Astrocyte (in vitro differentiated cells and primary cell): ENCODE data around the gene TYW3. TPM values are rescaled to one million over a fixed set of nuclear protein-coding genes. Genes with fewer than 3 reads are reported as not detected.

Experiments
- DNase-seq: peaks from one replicate; pipeline ENCODE4 v3.0.0-alpha.2; 2010; ENCODE audit warnings: low read depth
- FAIRE-seq: peaks from 2 replicates; lab custom pipeline; 2011; peaks lifted over from hg19 to GRCh38; lab: Jason Lieb, UNC
- H2AFZ ChIP-seq: 2 replicates; pipeline ENCODE4 v1.6.0; 2012; ENCODE audit warnings: low read depth, low read length, inconsistent platforms
- H3K27ac ChIP-seq: 2 replicates; pipeline ENCODE4 v1.5.1; 2011; ENCODE audit warnings: low read depth, low read length, inconsistent platforms
- H3K27me3 ChIP-seq: 2 replicates; pipeline ENCODE4 v1.6.0; 2011; ENCODE audit warnings: low read length, inconsistent platforms; ENCODE audit not compliant: insufficient read depth
- H3K36me3 ChIP-seq: 2 replicates; pipeline ENCODE4 v1.5.1; 2011; ENCODE audit warnings: low read length, inconsistent platforms; ENCODE audit not compliant: insufficient read depth
- H3K4me1 ChIP-seq: 2 replicates; pipeline ENCODE4 v1.5.1; 2011; ENCODE audit warnings: low read length, inconsistent platforms; ENCODE audit not compliant: insufficient read depth
- H3K4me2 ChIP-seq: 2 replicates; pipeline ENCODE4 v1.6.0; 2012; ENCODE audit warnings: low read length, inconsistent platforms
- H3K4me3 ChIP-seq: 2 replicates; pipeline ENCODE4 v1.5.1; 2011; ENCODE audit warnings: low read depth, mild to moderate bottlenecking, low read length, inconsistent platforms; ENCODE audit not compliant: insufficient read depth
- H3K79me2 ChIP-seq: 2 replicates; pipeline ENCODE4 v1.6.0; 2012; ENCODE audit warnings: mild to moderate bottlenecking, low read length, inconsistent platforms; ENCODE audit not compliant: insufficient read depth
- H3K9ac ChIP-seq: 2 replicates; pipeline ENCODE4 v1.6.0; 2012; ENCODE audit warnings: mild to moderate bottlenecking, low read length, inconsistent platforms
- H3K9me3 ChIP-seq: 2 replicates; pipeline ENCODE4 v1.5.1; 2012; ENCODE audit warnings: low read depth, mild to moderate bottlenecking, low read length, inconsistent platforms; ENCODE audit not compliant: insufficient read depth
- H4K20me1 ChIP-seq: 2 replicates; pipeline ENCODE4 v1.6.0; 2012; ENCODE audit warnings: low read length, inconsistent platforms; ENCODE audit not compliant: insufficient read depth
- H3K27ac Mint-ChIP-seq: one replicate; pipeline ENCODE4 v1.8.0; 2021; ENCODE audit warnings: mild to moderate bottlenecking, mixed read lengths; ENCODE audit not compliant: unreplicated experiment
- H3K27me3 Mint-ChIP-seq: one replicate; pipeline ENCODE4 v1.8.0; 2021; ENCODE audit warnings: low read depth, mixed read lengths; ENCODE audit not compliant: unreplicated experiment
- H3K36me3 Mint-ChIP-seq: one replicate; pipeline ENCODE4 v1.8.0; 2021; ENCODE audit warnings: low read depth, mixed read lengths; ENCODE audit not compliant: unreplicated experiment
- H3K4me1 Mint-ChIP-seq: one replicate; pipeline ENCODE4 v1.8.0; 2021; ENCODE audit warnings: low read depth, mixed read lengths; ENCODE audit not compliant: unreplicated experiment
- H3K4me3 Mint-ChIP-seq: one replicate; pipeline ENCODE4 v1.8.0; 2021; ENCODE audit warnings: mild to moderate bottlenecking, moderate library complexity, mixed read lengths; ENCODE audit not compliant: unreplicated experiment
- H3K9me3 Mint-ChIP-seq: one replicate; pipeline ENCODE4 v1.8.0; 2021; ENCODE audit warnings: mild to moderate bottlenecking, mixed read lengths; ENCODE audit not compliant: unreplicated experiment
- EZH2 ChIP-seq: IDR thresholded peaks from 2 replicates; pipeline ENCODE4 v1.6.1; 2012; ENCODE audit warnings: mild to moderate bottlenecking, low read length, inconsistent platforms; ENCODE audit not compliant: insufficient read depth
- total RNA-seq: library from RNA; stranded (reverse); gene quantifications from 2 replicates; pipeline ENCODE4 v1.2.1, GENCODE V29; 2021
- TF ChIP-seq, protein P1 (sequence below): IDR thresholded peaks from 2 replicates; pipeline ENCODE4 v1.5.1; 2011; ENCODE audit warnings: low read depth, mild to moderate bottlenecking, inconsistent platforms, low read length, moderate library complexity; ENCODE audit not compliant: insufficient read depth

Gene TYW3
- total RNA-seq, 1 donor from 2014 or later, result 19.4 TPM

- Histone ChIP-seq H3K4me3 (no peak overlapping the region), H3K27ac (no peak overlapping the region), H3K4me2 (no peak overlapping the region), H3K79me2 (no peaks in the 10 kb centered on the region), H3K9me3 (no peaks in the 10 kb centered on the region), H3K9ac (no peak overlapping the region), H3K36me3 (peaks cover 29% of the 10 kb centered on the region), H3K4me1 (no peaks in the 10 kb centered on the region), H2AFZ (no peak overlapping the region), H3K27me3 (no peaks in the 10 kb centered on the region), H4K20me1 (no peaks in the 10 kb centered on the region)
- DNase-seq, result no peak
- FAIRE-seq, result no peak
- Mint-ChIP-seq H3K27ac (no peak overlapping the region), H3K4me3 (no peak overlapping the region), H3K27me3 (no peaks in the 10 kb centered on the region), H3K9me3 (peaks cover 1% of the 10 kb centered on the region), H3K4me1 (peaks cover 8% of the 10 kb centered on the region), H3K36me3 (peaks cover 15% of the 10 kb centered on the region)
- TF ChIP-seq, protein P1, sequence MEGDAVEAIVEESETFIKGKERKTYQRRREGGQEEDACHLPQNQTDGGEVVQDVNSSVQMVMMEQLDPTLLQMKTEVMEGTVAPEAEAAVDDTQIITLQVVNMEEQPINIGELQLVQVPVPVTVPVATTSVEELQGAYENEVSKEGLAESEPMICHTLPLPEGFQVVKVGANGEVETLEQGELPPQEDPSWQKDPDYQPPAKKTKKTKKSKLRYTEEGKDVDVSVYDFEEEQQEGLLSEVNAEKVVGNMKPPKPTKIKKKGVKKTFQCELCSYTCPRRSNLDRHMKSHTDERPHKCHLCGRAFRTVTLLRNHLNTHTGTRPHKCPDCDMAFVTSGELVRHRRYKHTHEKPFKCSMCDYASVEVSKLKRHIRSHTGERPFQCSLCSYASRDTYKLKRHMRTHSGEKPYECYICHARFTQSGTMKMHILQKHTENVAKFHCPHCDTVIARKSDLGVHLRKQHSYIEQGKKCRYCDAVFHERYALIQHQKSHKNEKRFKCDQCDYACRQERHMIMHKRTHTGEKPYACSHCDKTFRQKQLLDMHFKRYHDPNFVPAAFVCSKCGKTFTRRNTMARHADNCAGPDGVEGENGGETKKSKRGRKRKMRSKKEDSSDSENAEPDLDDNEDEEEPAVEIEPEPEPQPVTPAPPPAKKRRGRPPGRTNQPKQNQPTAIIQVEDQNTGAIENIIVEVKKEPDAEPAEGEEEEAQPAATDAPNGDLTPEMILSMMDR, result no peak
- no peak for TF ChIP-seq EZH2
Measured at GRCh38 chr1:74715806-74716205, 17.1 kb upstream of the TYW3 start.

- H3K27ac Mint-ChIP-seq, result no peak overlapping the region
Measured at GRCh38 chr1:74716822-74717221, 16.1 kb upstream of the TYW3 start.

GRCh38 chr1:74717626-74718025, 15.3 kb upstream of the TYW3 start:
- Histone ChIP-seq H3K27ac (no peak overlapping the region), H4K20me1 (no peaks in the 10 kb centered on the region), H2AFZ (no peak overlapping the region), H3K4me3 (no peak overlapping the region), H3K4me2 (no peak overlapping the region), H3K36me3 (peaks cover 36% of the 10 kb centered on the region), H3K27me3 (no peaks in the 10 kb centered on the region), H3K9me3 (no peaks in the 10 kb centered on the region), H3K9ac (no peak overlapping the region), H3K4me1 (no peaks in the 10 kb centered on the region), H3K79me2 (no peaks in the 10 kb centered on the region)
- Mint-ChIP-seq H3K4me1 (peaks cover 8% of the 10 kb centered on the region), H3K27ac (no peak overlapping the region), H3K36me3 (peaks cover 14% of the 10 kb centered on the region), H3K4me3 (no peak overlapping the region), H3K27me3 (no peaks in the 10 kb centered on the region), H3K9me3 (no peaks in the 10 kb centered on the region)
- FAIRE-seq (no peak), DNase-seq (no peak)
- no peak for TF ChIP-seq EZH2
- TF ChIP-seq, protein P1, result no peak

More at GRCh38 chr1:74716822-74717221, 16.1 kb upstream of the TYW3 start:
- FAIRE-seq (no peak), DNase-seq (no peak)
- TF ChIP-seq EZH2, result no peak
- TF ChIP-seq, protein P1, result no peak
- peaks cover 8% of the 10 kb centered on the region for H3K4me1 Mint-ChIP-seq
- no peak overlapping the region for H3K4me3 Mint-ChIP-seq
- H3K79me2 ChIP-seq, result no peaks in the 10 kb centered on the region
- H4K20me1 ChIP-seq, result no peaks in the 10 kb centered on the region
- no peaks in the 10 kb centered on the region for H3K9me3 Mint-ChIP-seq
- H3K27ac ChIP-seq, result no peak overlapping the region
- H3K27me3 Mint-ChIP-seq, result no peaks in the 10 kb centered on the region
- peaks cover 14% of the 10 kb centered on the region for H3K36me3 Mint-ChIP-seq
- H3K4me1 ChIP-seq, result no peaks in the 10 kb centered on the region
- no peak overlapping the region for H3K4me2 ChIP-seq
- H2AFZ ChIP-seq, result no peak overlapping the region
- no peak overlapping the region for H3K4me3 ChIP-seq
- no peaks in the 10 kb centered on the region for H3K9me3 ChIP-seq
- no peaks in the 10 kb centered on the region for H3K27me3 ChIP-seq
- peaks cover 31% of the 10 kb centered on the region for H3K36me3 ChIP-seq
- no peak overlapping the region for H3K9ac ChIP-seq
